ENCODE results near the gene CDK5RAP2.

GRCh38 chr9:120609636-120610035, 29.7 kb upstream of the CDK5RAP2 start:
- TF ChIP-seq CTCF (conservative IDR thresholded peaks at IDR 0.05 in 1 of 2, IDR thresholded peaks at IDR 0.05 in 1 of 2; ENCODE audit: extremely low read depth in 1 of 2, insufficient read depth in 1 of 2, low read depth in 1 of 2, low read length in 2 of 2) (no peak), EZH2 (IDR thresholded peaks at IDR 0.05; ENCODE audit: borderline replicate concordance, low read length) (no peak)
